ENCODE measurements around the gene CD46.

CD46 gene

GRCh38 chr1:207839083-207839413, 87.2 kb downstream of the CD46 start:
- no peak for DNase-seq (ENCODE audit: extremely low read depth, insufficient read length)

DNA sequence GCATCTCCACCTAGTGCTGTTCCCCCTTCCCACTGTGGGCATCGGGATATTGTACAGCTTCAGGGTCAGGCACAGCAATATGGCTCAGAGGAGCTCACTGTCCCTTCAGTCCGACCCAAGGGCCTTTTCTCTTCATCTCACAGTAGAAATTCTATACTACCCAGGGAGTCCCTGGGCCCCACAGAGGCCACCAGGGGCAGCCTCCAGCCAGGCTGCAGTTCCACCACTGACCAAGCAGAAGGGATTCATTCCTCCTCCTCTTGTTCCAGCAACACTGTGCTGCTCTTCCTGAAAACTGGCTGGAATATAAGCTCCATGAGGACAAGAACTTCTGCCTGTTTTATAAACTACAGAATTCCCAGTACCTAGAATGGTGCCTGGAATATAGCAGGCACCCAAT, 88.5 kb downstream of the CD46 start:
- no peaks in the 10 kb centered on the region for H3K27me3 ChIP-seq (replicated peaks; ENCODE audit: control insufficient read depth, insufficient read depth, low read length)
- TF ChIP-seq CTCF (IDR thresholded peaks at IDR 0.05; ENCODE audit: insufficient read depth, low read length, poor library complexity, severe bottlenecking) = no peak
- H3K36me3 ChIP-seq (ENCODE audit: control insufficient read depth, insufficient read depth, low read length) = no peaks in the 10 kb centered on the region
- H3K4me3 ChIP-seq (replicated peaks; ENCODE audit: low read depth, low read length) = no peak overlapping the region
- DNase-seq (ENCODE audit: extremely low read depth, insufficient read length) = no peak

More at GRCh38 chr1:207839083-207839413, 87.2 kb downstream of the CD46 start:
- no peaks in the 10 kb centered on the region for H3K36me3 ChIP-seq (ENCODE audit: control insufficient read depth, insufficient read depth, low read length)
- H3K4me3 ChIP-seq (replicated peaks; ENCODE audit: low read depth, low read length) = no peak overlapping the region
- no peak for TF ChIP-seq CTCF (IDR thresholded peaks at IDR 0.05; ENCODE audit: insufficient read depth, low read length, poor library complexity, severe bottlenecking)
- no peaks in the 10 kb centered on the region for H3K27me3 ChIP-seq (replicated peaks; ENCODE audit: control insufficient read depth, insufficient read depth, low read length)

GRCh38 chr1:207841293-207841692, 89.4 kb downstream of the CD46 start:
- no peaks in the 10 kb centered on the region for H3K27me3 ChIP-seq (replicated peaks; ENCODE audit: control insufficient read depth, insufficient read depth, low read length)
- TF ChIP-seq CTCF (IDR thresholded peaks at IDR 0.05; ENCODE audit: insufficient read depth, low read length, poor library complexity, severe bottlenecking) = no peak
- H3K36me3 ChIP-seq (ENCODE audit: control insufficient read depth, insufficient read depth, low read length) = no peaks in the 10 kb centered on the region
- no peak overlapping the region for H3K4me3 ChIP-seq (replicated peaks; ENCODE audit: low read depth, low read length)
- no peak for DNase-seq (ENCODE audit: extremely low read depth, insufficient read length)

DNA sequence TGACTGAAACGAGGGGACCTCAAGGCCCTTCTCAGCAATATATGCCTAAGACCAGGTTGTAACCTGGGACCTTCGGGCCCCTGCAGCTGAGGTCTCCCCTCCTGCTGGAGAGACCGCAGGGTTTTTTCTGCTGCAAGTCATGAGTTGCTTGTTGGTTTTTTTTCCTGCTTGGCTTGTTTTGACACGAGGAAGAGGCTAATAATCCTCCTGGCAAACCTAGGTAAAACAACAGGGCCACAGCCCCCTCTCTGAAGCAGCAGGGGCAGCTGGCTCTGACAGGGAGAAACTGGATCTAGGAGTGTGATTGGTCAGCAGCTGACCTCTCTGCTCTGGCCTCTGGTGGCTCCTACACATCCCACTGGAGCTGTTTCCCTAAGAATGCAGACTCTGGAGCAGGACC, 90.0 kb downstream of the CD46 start:
- H3K27me3 ChIP-seq (replicated peaks; ENCODE audit: control insufficient read depth, insufficient read depth, low read length) = no peaks in the 10 kb centered on the region
- H3K36me3 ChIP-seq (ENCODE audit: control insufficient read depth, insufficient read depth, low read length) = no peaks in the 10 kb centered on the region
- TF ChIP-seq CTCF (IDR thresholded peaks at IDR 0.05; ENCODE audit: insufficient read depth, low read length, poor library complexity, severe bottlenecking) = no peak

GRCh38 chr1:207842506-207842905, 90.7 kb downstream of the CD46 start:
- no peak for DNase-seq (ENCODE audit: extremely low read depth, insufficient read length)
- Histone ChIP-seq H3K27me3 (replicated peaks; ENCODE audit: control insufficient read depth, insufficient read depth, low read length) (no peaks in the 10 kb centered on the region), H3K4me3 (replicated peaks; ENCODE audit: low read depth, low read length) (no peak overlapping the region), H3K36me3 (ENCODE audit: control insufficient read depth, insufficient read depth, low read length) (no peaks in the 10 kb centered on the region)
- TF ChIP-seq CTCF (IDR thresholded peaks at IDR 0.05; ENCODE audit: insufficient read depth, low read length, poor library complexity, severe bottlenecking) = no peak

More for the DNA sequence above, 90.0 kb downstream of the CD46 start:
- no peak overlapping the region for H3K4me3 ChIP-seq (replicated peaks; ENCODE audit: low read depth, low read length)
- DNase-seq (ENCODE audit: extremely low read depth, insufficient read length) = no peak

DNA sequence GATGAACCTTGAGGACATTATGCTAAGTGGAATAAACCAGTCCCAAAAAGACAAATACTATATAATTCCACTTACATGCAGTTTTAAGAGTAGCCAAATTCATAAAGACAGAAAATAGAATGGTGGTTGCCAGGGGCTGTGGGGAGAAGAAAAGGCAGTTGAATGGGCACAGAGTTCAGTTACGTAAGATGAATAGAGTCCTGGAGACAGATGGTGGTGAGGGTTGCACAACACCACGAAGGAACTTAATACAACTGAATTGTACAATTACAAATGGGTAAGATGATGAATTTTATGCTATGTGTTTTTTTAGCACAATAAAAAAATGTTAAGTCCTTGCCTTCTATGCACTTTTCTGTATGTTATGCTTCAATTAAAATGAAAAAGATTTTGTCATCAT, 92.5 kb downstream of the CD46 start:
- Histone ChIP-seq H3K4me3 (replicated peaks; ENCODE audit: low read depth, low read length) (no peak overlapping the region), H3K27me3 (replicated peaks; ENCODE audit: control insufficient read depth, insufficient read depth, low read length) (no peaks in the 10 kb centered on the region), H3K36me3 (ENCODE audit: control insufficient read depth, insufficient read depth, low read length) (no peaks in the 10 kb centered on the region)
- TF ChIP-seq CTCF (IDR thresholded peaks at IDR 0.05; ENCODE audit: insufficient read depth, low read length, poor library complexity, severe bottlenecking) = no peak
- DNase-seq (ENCODE audit: extremely low read depth, insufficient read length) = no peak
